Astrocyte (in vitro differentiated cells and primary cell): ENCODE measurements around the gene ZNF69. TPM values are rescaled to one million over a fixed set of nuclear protein-coding genes. Genes with fewer than 3 reads are reported as not detected.

Source experiments
- DNase-seq: peaks from one replicate; pipeline ENCODE4 v3.0.0-alpha.2; 2010; ENCODE audit warnings: low read depth
- FAIRE-seq: peaks from 2 replicates; lab custom pipeline; 2011; peaks lifted over from hg19 to GRCh38; lab: Jason Lieb, UNC
- H2AFZ ChIP-seq: 2 replicates; pipeline ENCODE4 v1.6.0; 2012; ENCODE audit warnings: low read depth, low read length, inconsistent platforms
- H3K27ac ChIP-seq: 2 replicates; pipeline ENCODE4 v1.5.1; 2011; ENCODE audit warnings: low read depth, low read length, inconsistent platforms
- H3K27me3 ChIP-seq: 2 replicates; pipeline ENCODE4 v1.6.0; 2011; ENCODE audit warnings: low read length, inconsistent platforms; ENCODE audit not compliant: insufficient read depth
- H3K36me3 ChIP-seq: 2 replicates; pipeline ENCODE4 v1.5.1; 2011; ENCODE audit warnings: low read length, inconsistent platforms; ENCODE audit not compliant: insufficient read depth
- H3K4me1 ChIP-seq: 2 replicates; pipeline ENCODE4 v1.5.1; 2011; ENCODE audit warnings: low read length, inconsistent platforms; ENCODE audit not compliant: insufficient read depth
- H3K4me2 ChIP-seq: 2 replicates; pipeline ENCODE4 v1.6.0; 2012; ENCODE audit warnings: low read length, inconsistent platforms
- H3K4me3 ChIP-seq: 2 replicates; pipeline ENCODE4 v1.5.1; 2011; ENCODE audit warnings: low read depth, mild to moderate bottlenecking, low read length, inconsistent platforms; ENCODE audit not compliant: insufficient read depth
- H3K79me2 ChIP-seq: 2 replicates; pipeline ENCODE4 v1.6.0; 2012; ENCODE audit warnings: mild to moderate bottlenecking, low read length, inconsistent platforms; ENCODE audit not compliant: insufficient read depth
- H3K9ac ChIP-seq: 2 replicates; pipeline ENCODE4 v1.6.0; 2012; ENCODE audit warnings: mild to moderate bottlenecking, low read length, inconsistent platforms
- H3K9me3 ChIP-seq: 2 replicates; pipeline ENCODE4 v1.5.1; 2012; ENCODE audit warnings: low read depth, mild to moderate bottlenecking, low read length, inconsistent platforms; ENCODE audit not compliant: insufficient read depth
- H4K20me1 ChIP-seq: 2 replicates; pipeline ENCODE4 v1.6.0; 2012; ENCODE audit warnings: low read length, inconsistent platforms; ENCODE audit not compliant: insufficient read depth
- H3K27ac Mint-ChIP-seq: one replicate; pipeline ENCODE4 v1.8.0; 2021; ENCODE audit warnings: mild to moderate bottlenecking, mixed read lengths; ENCODE audit not compliant: unreplicated experiment
- H3K27me3 Mint-ChIP-seq: one replicate; pipeline ENCODE4 v1.8.0; 2021; ENCODE audit warnings: low read depth, mixed read lengths; ENCODE audit not compliant: unreplicated experiment
- H3K36me3 Mint-ChIP-seq: one replicate; pipeline ENCODE4 v1.8.0; 2021; ENCODE audit warnings: low read depth, mixed read lengths; ENCODE audit not compliant: unreplicated experiment
- H3K4me1 Mint-ChIP-seq: one replicate; pipeline ENCODE4 v1.8.0; 2021; ENCODE audit warnings: low read depth, mixed read lengths; ENCODE audit not compliant: unreplicated experiment
- H3K4me3 Mint-ChIP-seq: one replicate; pipeline ENCODE4 v1.8.0; 2021; ENCODE audit warnings: mild to moderate bottlenecking, moderate library complexity, mixed read lengths; ENCODE audit not compliant: unreplicated experiment
- H3K9me3 Mint-ChIP-seq: one replicate; pipeline ENCODE4 v1.8.0; 2021; ENCODE audit warnings: mild to moderate bottlenecking, mixed read lengths; ENCODE audit not compliant: unreplicated experiment
- CTCF ChIP-seq: IDR thresholded peaks from 2 replicates; pipeline ENCODE4 v1.5.1; 2011; ENCODE audit warnings: low read depth, mild to moderate bottlenecking, inconsistent platforms, low read length, moderate library complexity; ENCODE audit not compliant: insufficient read depth
- EZH2 ChIP-seq: IDR thresholded peaks from 2 replicates; pipeline ENCODE4 v1.6.1; 2012; ENCODE audit warnings: mild to moderate bottlenecking, low read length, inconsistent platforms; ENCODE audit not compliant: insufficient read depth
- total RNA-seq: library from RNA; stranded (reverse); gene quantifications from 2 replicates; pipeline ENCODE4 v1.2.1, GENCODE V29; 2021

Gene ZNF69
- total RNA-seq, 1 donor from 2014 or later, result not detected

- Histone ChIP-seq H3K79me2 (no peaks in the 10 kb centered on the region), H3K27ac (no peak overlapping the region), H3K4me3 (no peak overlapping the region), H3K27me3 (no peaks in the 10 kb centered on the region), H4K20me1 (no peaks in the 10 kb centered on the region), H2AFZ (no peak overlapping the region), H3K9ac (no peak overlapping the region), H3K4me2 (no peak overlapping the region), H3K36me3 (no peaks in the 10 kb centered on the region), H3K9me3 (peaks cover 11% of the 10 kb centered on the region), H3K4me1 (no peaks in the 10 kb centered on the region)
- no peak for FAIRE-seq
- no peak for DNase-seq
- Mint-ChIP-seq H3K27ac (no peak overlapping the region), H3K9me3 (peaks cover 19% of the 10 kb centered on the region), H3K4me3 (no peak overlapping the region), H3K4me1 (no peaks in the 10 kb centered on the region), H3K36me3 (no peaks in the 10 kb centered on the region), H3K27me3 (no peaks in the 10 kb centered on the region)
- TF ChIP-seq CTCF, result no peak
- TF ChIP-seq EZH2, result no peak
Observed at GRCh38 chr19:11853358-11853757, 34.2 kb upstream of the ZNF69 start.

- FAIRE-seq, result no peak
- H3K36me3 Mint-ChIP-seq, result no peaks in the 10 kb centered on the region
- no peaks in the 10 kb centered on the region for H3K27me3 ChIP-seq
- no peaks in the 10 kb centered on the region for H4K20me1 ChIP-seq
- H3K4me3 Mint-ChIP-seq, result no peak overlapping the region
- no peak for TF ChIP-seq CTCF
- no peak for TF ChIP-seq EZH2
- H3K36me3 ChIP-seq, result no peaks in the 10 kb centered on the region
- H3K4me2 ChIP-seq, result no peak overlapping the region
- H3K4me1 ChIP-seq, result no peaks in the 10 kb centered on the region
- no peaks in the 10 kb centered on the region for H3K79me2 ChIP-seq
- DNase-seq, result no peak
- H3K27ac Mint-ChIP-seq, result no peak overlapping the region
- H3K4me3 ChIP-seq, result no peak overlapping the region
- peaks cover 20% of the 10 kb centered on the region for H3K9me3 ChIP-seq
- H3K9me3 Mint-ChIP-seq, result peaks cover 7% of the 10 kb centered on the region
- H3K9ac ChIP-seq, result no peak overlapping the region
- H3K27ac ChIP-seq, result no peak overlapping the region
- H2AFZ ChIP-seq, result no peak overlapping the region
- H3K27me3 Mint-ChIP-seq, result no peaks in the 10 kb centered on the region
- no peaks in the 10 kb centered on the region for H3K4me1 Mint-ChIP-seq
Observed at GRCh38 chr19:11856596-11857250, 30.9 kb upstream of the ZNF69 start.

GRCh38 chr19:11860721-11861120 lies 26.9 kb upstream of the ZNF69 start:
- peaks cover 11% of the 10 kb centered on the region for H3K9me3 Mint-ChIP-seq
- Histone ChIP-seq H3K4me3 (no peak overlapping the region), H3K79me2 (no peaks in the 10 kb centered on the region), H3K4me2 (no peak overlapping the region), H2AFZ (no peak overlapping the region), H3K36me3 (no peaks in the 10 kb centered on the region), H3K4me1 (no peaks in the 10 kb centered on the region), H3K9ac (no peak overlapping the region), H3K27ac (no peak overlapping the region), H4K20me1 (no peaks in the 10 kb centered on the region), H3K9me3 (peaks cover 15% of the 10 kb centered on the region), H3K27me3 (no peaks in the 10 kb centered on the region)
- H3K4me1 Mint-ChIP-seq, result no peaks in the 10 kb centered on the region
- no peak for TF ChIP-seq CTCF
- no peak for TF ChIP-seq EZH2
- H3K36me3 Mint-ChIP-seq, result no peaks in the 10 kb centered on the region
- DNase-seq (no peak), FAIRE-seq (no peak)
- no peak overlapping the region for H3K4me3 Mint-ChIP-seq
- no peak overlapping the region for H3K27ac Mint-ChIP-seq
- no peaks in the 10 kb centered on the region for H3K27me3 Mint-ChIP-seq
